ENCODE data around the gene RIMBP2.

GRCh38 chr12:130563323-130563722 lies 152.8 kb downstream of the RIMBP2 start:
- TF ChIP-seq CTCF (IDR thresholded peaks at IDR 0.05) (no peak), POLR2A (IDR thresholded peaks at IDR 0.05; ENCODE audit: low read depth) (no peak), POLR2AphosphoS5 (IDR thresholded peaks at IDR 0.05) (no peak), EP300 (IDR thresholded peaks at IDR 0.05) (no peak)
